ENCODE measurements around the gene BIN1. TPM values are rescaled to one million over a fixed set of nuclear protein-coding genes. Genes with fewer than 3 reads are reported as not detected.
A peak's percentile ranks its signal among the peaks of the same experiment; 100 is the strongest.

Gene BIN1
- total RNA-seq, 6 donors from 2014 or later: 32.3 to 57.0 (median 42.9) TPM

DNA sequence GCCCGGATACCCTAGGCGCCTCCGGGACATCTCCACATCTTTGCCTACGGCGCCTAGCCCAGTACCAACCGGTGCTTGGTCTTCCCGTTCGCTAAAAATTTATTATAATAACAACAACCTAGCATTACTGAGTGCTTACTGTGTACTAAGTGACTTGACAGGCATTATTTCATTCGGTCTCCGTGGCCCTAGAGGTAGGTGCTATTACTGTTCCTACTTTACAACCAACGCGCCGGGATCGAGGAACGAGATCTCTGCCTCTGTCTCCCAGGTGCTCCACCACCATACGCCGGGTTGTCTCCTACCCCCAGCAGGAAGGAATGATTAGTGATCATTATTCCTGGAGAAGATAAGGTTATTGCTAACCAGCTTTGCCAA, 657 bp upstream of the BIN1 start:
- ATAC-seq (ENCODE audit: low FRiP score in 2 of 2) (peak; percentile 0 to 2), DNase-seq (peak in 1 of 2 donors; percentile 22)
- no peaks in the 10 kb centered on the region for H3K9me3 ChIP-seq
- 12 to 13% methylated on average over 17 of the region's 17 CpGs for WGBS, 2 donors
- peaks cover 7 to 23% (median 16%) of the 10 kb centered on the region in 4 donors for H3K4me1 ChIP-seq
- no peaks in the 10 kb centered on the region for H3K27me3 ChIP-seq
- H3K4me3 ChIP-seq: peak overlapping the region; percentile 73 to 91 (median 80)
- TF ChIP-seq EP300 (IDR thresholded peaks at IDR 0.05): no peak
- TF ChIP-seq POLR2A (IDR thresholded peaks at IDR 0.05): no peak
- peak in 3 of 6 experiments; percentile 14 to 44 (median 20) for TF ChIP-seq CTCF (IDR thresholded peaks at IDR 0.05)
- no peak for TF ChIP-seq POLR2AphosphoS5 (IDR thresholded peaks at IDR 0.05)
- H3K36me3 ChIP-seq: no peaks in the 10 kb centered on the region
- H3K27ac ChIP-seq: peak overlapping the region; percentile 79 to 87 (median 84)

DNA sequence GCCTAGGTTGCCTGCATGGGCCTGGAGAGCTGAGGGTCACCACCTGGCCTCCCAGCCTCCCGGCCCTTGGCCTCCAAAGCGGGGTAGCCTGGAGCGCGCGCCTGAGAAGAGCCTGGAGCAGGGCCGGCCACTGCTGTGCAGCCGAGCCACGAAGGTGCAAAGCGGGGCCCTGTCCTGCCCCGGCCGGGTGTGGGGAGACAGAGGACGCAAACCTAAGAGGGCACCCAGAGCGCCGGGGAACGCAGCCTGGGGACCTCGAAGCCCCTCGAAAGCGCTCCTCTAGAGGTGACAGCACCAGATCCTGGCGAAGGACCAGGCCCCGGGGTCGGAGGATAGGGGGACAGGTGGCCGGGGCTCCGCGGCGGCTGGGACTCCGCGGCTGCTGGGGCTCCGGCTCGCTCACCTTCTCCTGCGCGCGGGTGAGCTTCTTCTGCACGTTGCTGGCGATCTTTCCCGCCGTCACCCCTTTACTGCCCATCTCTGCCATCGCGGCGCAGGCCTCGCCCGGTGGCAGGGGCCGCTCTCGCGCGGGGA, 430 bp downstream of the BIN1 start:
- TF ChIP-seq CTCF (IDR thresholded peaks at IDR 0.05) (no peak), EP300 (IDR thresholded peaks at IDR 0.05) (no peak), POLR2A (IDR thresholded peaks at IDR 0.05) (no peak), POLR2AphosphoS5 (IDR thresholded peaks at IDR 0.05) (no peak)
- Histone ChIP-seq H3K4me1 (peaks cover 7 to 23% (median 16%) of the 10 kb centered on the region in 4 donors), H3K9me3 (no peaks in the 10 kb centered on the region), H3K36me3 (no peaks in the 10 kb centered on the region), H3K4me3 (peak overlapping the region; percentile 73 to 91 (median 80)), H3K27ac (peak overlapping the region; percentile 79 to 87 (median 84)), H3K27me3 (no peaks in the 10 kb centered on the region)
- ATAC-seq (ENCODE audit: low FRiP score in 2 of 2) (peak; percentile 31 to 34), DNase-seq (peak in 1 of 2 donors; percentile 88)
- WGBS, 2 donors: 0% methylated on average over 23 to 25 of the region's 45 CpGs

- peak; percentile 28 to 36 for ATAC-seq (ENCODE audit: low FRiP score in 2 of 2)
- peaks cover 7 to 23% (median 16%) of the 10 kb centered on the region in 4 donors for H3K4me1 ChIP-seq
- no peaks in the 10 kb centered on the region for H3K36me3 ChIP-seq
- peak overlapping the region; percentile 73 to 91 (median 80) for H3K4me3 ChIP-seq
- H3K27me3 ChIP-seq: no peaks in the 10 kb centered on the region
- peak overlapping the region; percentile 79 to 87 (median 84) for H3K27ac ChIP-seq
- TF ChIP-seq CTCF (IDR thresholded peaks at IDR 0.05) (no peak), POLR2AphosphoS5 (IDR thresholded peaks at IDR 0.05) (no peak), EP300 (IDR thresholded peaks at IDR 0.05) (no peak), POLR2A (IDR thresholded peaks at IDR 0.05) (peak in 1 of 4 donors; percentile 8)
- WGBS, 2 donors: 1 to 2% methylated on average over 37 to 47 of the region's 51 CpGs
- DNase-seq: peak; percentile 22 to 88
- H3K9me3 ChIP-seq: no peaks in the 10 kb centered on the region
Measured at GRCh38 chr2:127105656-127106456, 1.1 kb downstream of the BIN1 start.

GRCh38 chr2:127104881-127105655, 1.9 kb downstream of the BIN1 start:
- H3K27ac ChIP-seq: peak overlapping the region in 3 of 4 donors; percentile 83 to 87 (median 84)
- TF ChIP-seq EP300 (IDR thresholded peaks at IDR 0.05) (no peak), CTCF (IDR thresholded peaks at IDR 0.05) (no peak), POLR2A (IDR thresholded peaks at IDR 0.05) (no peak), POLR2AphosphoS5 (IDR thresholded peaks at IDR 0.05) (no peak)
- H3K4me3 ChIP-seq: peak overlapping the region in 3 of 4 donors; percentile 73 to 91 (median 83)
- no peaks in the 10 kb centered on the region for H3K9me3 ChIP-seq
- no peak for ATAC-seq (ENCODE audit: low FRiP score in 2 of 2)
- no peaks in the 10 kb centered on the region for H3K36me3 ChIP-seq
- H3K27me3 ChIP-seq: no peaks in the 10 kb centered on the region
- 65 to 91% methylated on average over 1 to 6 of the region's 6 CpGs for whole genome bisulfite sequencing, 2 donors
- peaks cover 7 to 23% (median 18%) of the 10 kb centered on the region in 4 donors for H3K4me1 ChIP-seq
- peak in 1 of 2 donors; percentile 18 for DNase-seq
